ENCODE results near the gene ARL15. TPM values are rescaled to one million over a fixed set of nuclear protein-coding genes. Genes with fewer than 3 reads are reported as not detected.

Gene ARL15
- total and polyA plus RNA-seq, 9 of the 15 experiments (the other 6 are each of a cell fraction or from before 2014, with no cell fraction given), result 18.5 to 80.4 (median 57.0) TPM

- TF ChIP-seq ATF6 (CRISPR knock-in tag; IDR thresholded peaks at IDR 0.05), result 0 out of 2 replicates have a peak, but pooled peaks have one; percentile 60
- no peak for TF ChIP-seq ZNF133 (CRISPR knock-in tag; IDR thresholded peaks at IDR 0.05)
- TF ChIP-seq CHD2 (IDR thresholded peaks at IDR 0.05; ENCODE audit: low read depth, low read length), result 0 out of 2 replicates have a peak, but pooled peaks have one; percentile 28
- TF ChIP-seq, protein P1, sequence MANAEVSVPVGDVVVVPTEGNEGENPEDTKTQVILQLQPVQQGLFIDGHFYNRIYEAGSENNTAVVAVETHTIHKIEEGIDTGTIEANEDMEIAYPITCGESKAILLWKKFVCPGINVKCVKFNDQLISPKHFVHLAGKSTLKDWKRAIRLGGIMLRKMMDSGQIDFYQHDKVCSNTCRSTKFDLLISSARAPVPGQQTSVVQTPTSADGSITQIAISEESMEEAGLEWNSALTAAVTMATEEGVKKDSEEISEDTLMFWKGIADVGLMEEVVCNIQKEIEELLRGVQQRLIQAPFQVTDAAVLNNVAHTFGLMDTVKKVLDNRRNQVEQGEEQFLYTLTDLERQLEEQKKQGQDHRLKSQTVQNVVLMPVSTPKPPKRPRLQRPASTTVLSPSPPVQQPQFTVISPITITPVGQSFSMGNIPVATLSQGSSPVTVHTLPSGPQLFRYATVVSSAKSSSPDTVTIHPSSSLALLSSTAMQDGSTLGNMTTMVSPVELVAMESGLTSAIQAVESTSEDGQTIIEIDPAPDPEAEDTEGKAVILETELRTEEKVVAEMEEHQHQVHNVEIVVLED (CRISPR knock-in tag; IDR thresholded peaks at IDR 0.05), result no peak; the same call in 1 of the 2 replicates
- peak; percentile 61 for TF ChIP-seq ELF1 (tag; IDR thresholded peaks at IDR 0.05)
- peak; percentile 33; the same call in 1 of the 2 replicates for TF ChIP-seq MAFF (IDR thresholded peaks at IDR 0.05; ENCODE audit: low read length)
- TF ChIP-seq KAT8 (IDR thresholded peaks at IDR 0.05; ENCODE audit: low read depth), result no peak
- TF ChIP-seq SMARCB1 (IDR thresholded peaks at IDR 0.05; ENCODE audit: insufficient read length, low read depth), result peak; percentile 95
- peak; percentile 53; the same call in 1 of the 2 replicates for TF ChIP-seq TRIM28 (IDR thresholded peaks at IDR 0.05)
- TF ChIP-seq KLF6 (CRISPR knock-in tag; IDR thresholded peaks at IDR 0.05; ENCODE audit: borderline replicate concordance), result peak; percentile 79; the same call in 1 of the 2 replicates
- TF ChIP-seq SRSF7 (optimal IDR thresholded peaks at IDR 0.05; ENCODE audit: low read depth, low read length), result no peak
- no peak for TF ChIP-seq TAF7 (tag; IDR thresholded peaks at IDR 0.05)
- no peak for TF ChIP-seq HEY1 (CRISPR knock-in tag; IDR thresholded peaks at IDR 0.05; ENCODE audit: borderline replicate concordance)
- TF ChIP-seq, protein P2, sequence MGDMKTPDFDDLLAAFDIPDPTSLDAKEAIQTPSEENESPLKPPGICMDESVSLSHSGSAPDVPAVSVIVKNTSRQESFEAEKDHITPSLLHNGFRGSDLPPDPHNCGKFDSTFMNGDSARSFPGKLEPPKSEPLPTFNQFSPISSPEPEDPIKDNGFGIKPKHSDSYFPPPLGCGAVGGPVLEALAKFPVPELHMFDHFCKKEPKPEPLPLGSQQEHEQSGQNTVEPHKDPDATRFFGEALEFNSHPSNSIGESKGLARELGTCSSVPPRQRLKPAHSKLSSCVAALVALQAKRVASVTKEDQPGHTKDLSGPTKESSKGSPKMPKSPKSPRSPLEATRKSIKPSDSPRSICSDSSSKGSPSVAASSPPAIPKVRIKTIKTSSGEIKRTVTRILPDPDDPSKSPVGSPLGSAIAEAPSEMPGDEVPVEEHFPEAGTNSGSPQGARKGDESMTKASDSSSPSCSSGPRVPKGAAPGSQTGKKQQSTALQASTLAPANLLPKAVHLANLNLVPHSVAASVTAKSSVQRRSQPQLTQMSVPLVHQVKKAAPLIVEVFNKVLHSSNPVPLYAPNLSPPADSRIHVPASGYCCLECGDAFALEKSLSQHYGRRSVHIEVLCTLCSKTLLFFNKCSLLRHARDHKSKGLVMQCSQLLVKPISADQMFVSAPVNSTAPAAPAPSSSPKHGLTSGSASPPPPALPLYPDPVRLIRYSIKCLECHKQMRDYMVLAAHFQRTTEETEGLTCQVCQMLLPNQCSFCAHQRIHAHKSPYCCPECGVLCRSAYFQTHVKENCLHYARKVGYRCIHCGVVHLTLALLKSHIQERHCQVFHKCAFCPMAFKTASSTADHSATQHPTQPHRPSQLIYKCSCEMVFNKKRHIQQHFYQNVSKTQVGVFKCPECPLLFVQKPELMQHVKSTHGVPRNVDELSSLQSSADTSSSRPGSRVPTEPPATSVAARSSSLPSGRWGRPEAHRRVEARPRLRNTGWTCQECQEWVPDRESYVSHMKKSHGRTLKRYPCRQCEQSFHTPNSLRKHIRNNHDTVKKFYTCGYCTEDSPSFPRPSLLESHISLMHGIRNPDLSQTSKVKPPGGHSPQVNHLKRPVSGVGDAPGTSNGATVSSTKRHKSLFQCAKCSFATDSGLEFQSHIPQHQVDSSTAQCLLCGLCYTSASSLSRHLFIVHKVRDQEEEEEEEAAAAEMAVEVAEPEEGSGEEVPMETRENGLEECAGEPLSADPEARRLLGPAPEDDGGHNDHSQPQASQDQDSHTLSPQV (IDR thresholded peaks at IDR 0.05), result peak; percentile 92
- TF ChIP-seq CXXC5 (CRISPR knock-in tag; IDR thresholded peaks at IDR 0.05), result peak; percentile 78
- TF ChIP-seq ERF (CRISPR knock-in tag; IDR thresholded peaks at IDR 0.05), result 0 out of 2 replicates have a peak, but pooled peaks have one; percentile 50
- no peak for TF ChIP-seq FOXJ3 (CRISPR knock-in tag; IDR thresholded peaks at IDR 0.05)
- TF ChIP-seq KDM5B (IDR thresholded peaks at IDR 0.05; ENCODE audit: insufficient replicate concordance, low read depth, low read length), result peak; percentile 1
- peak; percentile 86 for TF ChIP-seq JUND (IDR thresholded peaks at IDR 0.05; ENCODE audit: borderline replicate concordance, low read depth, low read length)
- TF ChIP-seq JUND (tag; IDR thresholded peaks at IDR 0.05; ENCODE audit: borderline replicate concordance, low read depth, low read length), result peak; percentile 50; the same call in 1 of the 3 replicates
- no peak for TF ChIP-seq RBM34 (IDR thresholded peaks at IDR 0.05; ENCODE audit: borderline replicate concordance, insufficient read depth, low read length)
Measured at GRCh38 chr5:54325610-54326311, 15.4 kb upstream of the ARL15 start (continued).

Data from K562 (cell line).